GM18517 (cell line): Measurements from ENCODE around the gene RAB34.

ENCODE experiments used
- ATAC-seq: cut with Tn5 transposase; IDR thresholded peaks from one replicate; pipeline ENCODE4 v1.9.1; 2021; ENCODE audit warnings: mild to moderate bottlenecking, moderate library complexity; ENCODE audit not compliant: unreplicated experiment

Gene RAB34, protein sequence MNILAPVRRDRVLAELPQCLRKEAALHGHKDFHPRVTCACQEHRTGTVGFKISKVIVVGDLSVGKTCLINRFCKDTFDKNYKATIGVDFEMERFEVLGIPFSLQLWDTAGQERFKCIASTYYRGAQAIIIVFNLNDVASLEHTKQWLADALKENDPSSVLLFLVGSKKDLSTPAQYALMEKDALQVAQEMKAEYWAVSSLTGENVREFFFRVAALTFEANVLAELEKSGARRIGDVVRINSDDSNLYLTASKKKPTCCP

DNA sequence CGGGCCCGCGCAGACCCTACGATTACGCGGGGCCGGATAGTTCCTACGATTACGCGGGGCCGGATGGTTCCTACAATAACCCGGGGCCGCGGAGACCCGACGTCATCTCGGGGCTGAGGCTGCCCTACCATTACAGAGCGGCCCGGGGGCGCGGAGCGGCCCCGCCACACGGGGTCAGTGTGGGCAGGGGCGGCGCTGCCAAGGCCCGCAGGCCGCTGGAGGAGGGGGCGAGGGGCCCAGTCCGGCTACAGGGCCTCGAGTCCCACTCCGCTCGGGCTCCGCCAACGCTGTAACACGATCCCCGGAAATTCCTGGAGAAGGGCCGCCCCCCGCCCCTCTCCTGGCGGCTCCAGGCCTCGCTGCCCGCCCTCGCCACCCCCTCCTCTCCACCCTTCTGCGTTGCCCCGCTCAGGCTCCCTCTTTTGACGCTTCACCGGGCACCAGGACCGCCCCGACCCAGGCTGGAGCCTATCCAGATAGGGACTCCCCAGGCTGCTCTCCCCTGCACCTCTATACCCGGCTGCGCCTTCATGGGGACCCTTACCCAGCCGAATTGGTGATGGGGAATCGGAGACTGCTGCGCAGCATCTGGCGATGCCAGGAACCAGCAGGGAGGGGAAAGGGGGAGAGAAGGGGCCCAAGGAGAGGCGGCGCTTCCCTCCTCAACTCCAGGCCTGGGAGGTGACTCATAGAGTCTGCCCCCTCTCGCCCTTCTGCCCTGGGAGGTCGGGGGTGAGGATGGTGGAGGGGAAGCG, at the start of gene RAB34:
Gene RAB34, minus strand, starts transcription at position 291 of the 755 bp plus-strand sequence. CDS start 602 bp downstream, outside the sequence.
- ATAC-seq: no peak

DNA sequence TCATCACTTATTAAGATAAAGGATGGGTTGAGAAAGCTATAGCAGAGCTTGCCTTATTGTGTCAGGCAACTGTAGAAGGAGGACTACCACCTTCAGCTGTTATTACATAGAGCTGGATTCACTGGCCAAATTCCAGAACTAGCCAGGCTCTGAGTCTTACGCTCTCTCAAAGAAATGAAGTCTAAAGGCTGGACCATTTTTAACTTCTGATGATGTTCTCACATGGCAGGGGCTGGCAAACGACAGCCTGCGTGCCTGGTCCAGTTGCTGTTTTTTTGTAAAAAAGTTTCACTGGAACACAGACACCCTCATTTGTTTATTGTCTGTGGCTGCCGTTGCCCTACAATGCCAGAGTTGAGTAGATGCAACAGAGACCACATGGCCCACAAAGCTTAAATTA, 47.4 kb upstream of the RAB34 start:
- no peak for ATAC-seq

- peak; percentile 42 for ATAC-seq
Measured at GRCh38 chr17:28763804-28764266, 46.2 kb upstream of the RAB34 start.

DNA sequence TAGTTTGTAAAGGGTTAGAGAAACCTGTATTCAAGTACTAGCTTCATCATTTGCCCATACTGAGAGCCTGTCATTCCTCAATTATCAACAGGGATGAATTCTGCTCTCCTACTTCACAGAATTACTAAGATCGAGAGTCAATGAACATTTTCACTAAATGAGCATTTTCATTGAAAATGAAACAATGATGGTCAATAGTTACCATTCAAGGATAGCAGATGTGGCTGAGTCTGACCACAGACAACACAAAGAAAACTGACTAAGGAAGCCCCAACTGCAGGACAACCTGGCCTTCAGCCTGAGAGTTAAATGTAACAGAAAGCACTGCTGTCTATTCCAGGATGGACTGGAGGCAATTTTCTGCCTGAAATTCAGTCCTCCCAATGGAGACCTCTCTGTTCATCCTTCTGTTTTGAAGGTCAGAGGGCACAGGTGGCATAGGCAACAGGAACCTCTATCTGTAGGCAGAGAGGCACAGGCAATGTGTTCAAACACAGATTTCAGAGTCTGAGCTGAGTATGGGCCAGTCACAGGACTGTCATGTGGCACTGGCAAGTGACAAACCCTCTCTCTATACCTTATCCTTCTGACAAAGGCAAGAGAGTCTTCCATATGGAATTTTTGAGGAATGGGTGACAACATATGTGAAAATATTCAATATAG, 45.6 kb upstream of the RAB34 start:
- ATAC-seq: peak; percentile 55

DNA sequence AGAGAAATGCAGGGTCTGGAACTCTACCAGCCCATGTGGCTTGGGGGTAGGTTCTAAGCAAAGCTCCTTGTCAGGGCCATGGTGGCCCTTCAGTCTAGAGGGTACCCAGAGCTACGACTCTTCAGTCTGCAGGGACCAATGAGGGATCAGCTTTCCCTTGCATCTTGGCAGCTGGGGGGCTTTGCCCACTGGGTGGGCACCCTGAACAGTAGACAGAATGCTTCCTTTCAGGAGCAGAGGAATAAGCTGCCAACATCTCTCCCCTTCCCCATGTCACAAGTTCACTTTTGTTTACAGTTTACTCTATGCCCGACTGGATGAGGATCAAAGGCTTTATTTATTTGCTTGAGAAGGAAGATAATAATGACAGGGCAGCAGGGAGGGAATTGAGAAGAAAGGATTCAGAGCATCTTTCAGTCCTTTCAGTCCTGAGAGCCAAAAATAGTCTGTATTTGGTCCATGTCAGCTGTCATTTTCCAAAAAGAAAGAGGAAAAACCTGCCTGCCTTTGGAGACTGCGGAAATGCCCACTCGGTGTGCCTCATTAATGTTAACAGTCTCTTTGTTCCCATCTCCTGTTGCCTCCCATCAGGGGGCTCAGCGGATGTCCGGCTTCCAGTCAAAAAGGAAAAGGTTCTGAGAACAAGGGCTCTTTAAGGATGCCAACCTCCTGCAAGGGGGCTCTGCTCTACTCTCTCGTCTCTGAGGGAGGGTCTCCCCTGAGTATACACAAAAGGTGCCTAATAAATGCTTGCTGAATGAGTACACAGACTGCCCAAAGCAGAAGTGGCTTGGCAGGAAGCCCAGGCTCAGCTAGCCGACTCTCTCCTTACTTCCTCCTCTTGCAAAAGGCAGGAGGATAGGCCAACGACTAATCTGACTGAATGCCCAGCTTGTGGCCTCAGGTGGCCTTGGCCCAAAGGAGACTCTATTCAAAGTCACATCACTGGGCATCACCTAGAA, 43.2 kb upstream of the RAB34 start:
- ATAC-seq: no peak

- ATAC-seq: no peak
Measured at GRCh38 chr17:28759256-28759865, 41.7 kb upstream of the RAB34 start.

DNA sequence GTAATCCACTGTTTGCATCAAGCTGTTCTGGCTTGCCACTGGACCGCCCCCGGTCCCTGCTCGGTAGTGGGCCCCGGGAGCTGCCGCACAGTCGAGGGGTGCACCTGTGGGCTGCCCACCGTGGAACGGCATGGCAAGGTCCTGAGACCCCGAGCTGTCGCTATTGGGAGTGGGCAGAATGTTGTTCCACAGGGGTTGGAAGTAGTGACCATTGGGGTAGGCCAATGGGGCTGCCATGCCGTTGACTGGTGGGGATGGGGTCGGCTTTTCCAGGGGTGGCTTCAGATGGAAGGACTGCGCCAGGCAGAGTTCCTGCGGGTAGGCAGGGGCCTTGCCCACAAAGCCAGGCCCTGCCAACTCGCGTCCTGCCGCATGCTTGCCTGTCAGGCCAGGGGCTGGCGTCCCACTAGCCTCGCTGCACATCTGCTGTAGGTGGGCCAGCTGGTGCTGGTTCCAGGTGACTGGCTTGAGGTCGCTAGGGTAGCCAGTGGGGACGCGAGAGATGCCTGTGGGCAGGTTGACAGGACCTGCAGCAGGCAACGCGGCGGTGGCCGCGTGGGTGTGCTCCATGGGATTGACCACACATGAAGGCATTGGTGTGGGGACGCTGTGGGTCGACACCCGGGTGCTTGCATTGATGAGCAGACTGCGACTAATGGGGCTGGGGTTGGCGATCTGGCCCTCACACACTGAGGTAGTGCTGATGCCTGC, 40.9 kb upstream of the RAB34 start:
- ATAC-seq: no peak

- no peak for ATAC-seq
Measured at GRCh38 chr17:28756049-28756804, 38.6 kb upstream of the RAB34 start.

- ATAC-seq: no peak
Measured at GRCh38 chr17:28755486-28755885, 37.8 kb upstream of the RAB34 start.

GRCh38 chr17:28751600-28752366, 34.1 kb upstream of the RAB34 start:
- no peak for ATAC-seq

DNA sequence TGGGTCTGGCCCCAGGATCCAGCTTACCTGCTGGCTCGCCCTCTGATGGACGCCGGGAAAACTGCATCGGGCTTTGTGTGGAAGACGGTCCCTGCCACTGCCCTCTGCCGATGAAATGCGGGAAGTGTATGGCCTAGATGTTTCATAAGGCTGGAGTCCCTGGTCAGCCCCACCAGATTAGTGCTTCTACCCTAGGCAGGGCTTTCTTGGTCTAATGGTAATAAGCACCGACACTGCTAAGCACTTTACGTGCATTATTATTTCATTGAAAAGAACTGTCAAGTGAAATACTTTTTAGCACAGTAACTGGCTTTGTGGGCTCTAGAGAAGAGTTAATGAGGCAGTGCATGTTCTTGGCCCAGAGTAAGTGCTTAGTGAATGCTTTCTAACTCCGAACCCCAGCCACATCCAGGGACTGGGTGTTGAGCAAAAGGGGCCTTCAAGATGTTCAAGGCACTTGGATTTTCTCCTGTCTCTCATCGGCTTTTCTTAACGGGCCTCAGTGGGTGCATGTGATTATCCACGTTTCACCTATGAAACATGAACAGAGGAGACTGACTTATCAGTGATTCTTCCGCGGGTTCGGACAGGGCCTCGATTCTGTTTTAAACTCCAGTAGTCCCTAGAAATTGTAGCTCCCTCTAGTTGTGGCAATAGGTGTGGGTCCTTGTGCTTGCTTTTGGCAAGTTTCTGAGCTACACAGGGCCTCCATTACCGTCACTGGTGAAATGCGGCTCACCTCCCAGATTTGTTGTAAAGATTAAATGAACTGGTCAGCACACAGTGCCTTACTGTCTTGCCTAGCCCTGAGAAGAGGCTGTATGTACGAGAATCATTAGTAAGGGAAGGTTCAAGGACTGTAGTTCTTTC, 32.7 kb upstream of the RAB34 start:
- peak; percentile 67 for ATAC-seq

DNA sequence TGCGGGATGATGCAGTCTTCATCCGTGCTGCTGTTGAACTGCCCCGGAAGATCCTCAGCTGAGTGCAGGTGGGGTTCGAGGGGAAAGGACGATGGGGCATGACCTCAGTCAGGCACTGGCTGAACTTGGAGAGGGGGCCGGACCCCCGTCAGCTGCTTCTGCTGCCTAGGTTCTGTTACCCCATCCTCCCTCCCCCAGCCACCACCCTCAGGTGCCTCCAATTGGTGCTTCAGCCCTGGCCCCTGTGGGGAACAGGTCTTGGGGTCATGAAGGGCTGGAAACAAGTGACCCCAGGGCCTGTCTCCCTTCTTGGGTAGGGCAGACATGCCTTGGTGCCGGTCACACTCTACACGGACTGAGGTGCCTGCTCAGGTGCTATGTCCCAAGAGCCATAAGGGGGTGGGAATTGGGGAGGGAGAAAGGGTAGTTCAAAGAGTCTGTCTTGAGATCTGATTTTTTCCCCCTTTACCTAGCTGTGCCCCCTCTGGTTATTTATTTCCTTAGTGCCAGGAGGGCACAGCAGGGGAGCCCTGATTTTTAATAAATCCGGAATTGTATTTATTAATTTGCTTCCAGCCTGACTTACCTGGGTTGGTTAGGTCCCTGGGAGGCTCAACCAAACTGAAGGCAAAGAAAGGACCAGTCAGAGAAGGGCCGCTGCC, 32.0 kb upstream of the RAB34 start:
- no peak for ATAC-seq

- no peak for ATAC-seq
Measured at GRCh38 chr17:28748852-28749515, 31.3 kb upstream of the RAB34 start.

DNA sequence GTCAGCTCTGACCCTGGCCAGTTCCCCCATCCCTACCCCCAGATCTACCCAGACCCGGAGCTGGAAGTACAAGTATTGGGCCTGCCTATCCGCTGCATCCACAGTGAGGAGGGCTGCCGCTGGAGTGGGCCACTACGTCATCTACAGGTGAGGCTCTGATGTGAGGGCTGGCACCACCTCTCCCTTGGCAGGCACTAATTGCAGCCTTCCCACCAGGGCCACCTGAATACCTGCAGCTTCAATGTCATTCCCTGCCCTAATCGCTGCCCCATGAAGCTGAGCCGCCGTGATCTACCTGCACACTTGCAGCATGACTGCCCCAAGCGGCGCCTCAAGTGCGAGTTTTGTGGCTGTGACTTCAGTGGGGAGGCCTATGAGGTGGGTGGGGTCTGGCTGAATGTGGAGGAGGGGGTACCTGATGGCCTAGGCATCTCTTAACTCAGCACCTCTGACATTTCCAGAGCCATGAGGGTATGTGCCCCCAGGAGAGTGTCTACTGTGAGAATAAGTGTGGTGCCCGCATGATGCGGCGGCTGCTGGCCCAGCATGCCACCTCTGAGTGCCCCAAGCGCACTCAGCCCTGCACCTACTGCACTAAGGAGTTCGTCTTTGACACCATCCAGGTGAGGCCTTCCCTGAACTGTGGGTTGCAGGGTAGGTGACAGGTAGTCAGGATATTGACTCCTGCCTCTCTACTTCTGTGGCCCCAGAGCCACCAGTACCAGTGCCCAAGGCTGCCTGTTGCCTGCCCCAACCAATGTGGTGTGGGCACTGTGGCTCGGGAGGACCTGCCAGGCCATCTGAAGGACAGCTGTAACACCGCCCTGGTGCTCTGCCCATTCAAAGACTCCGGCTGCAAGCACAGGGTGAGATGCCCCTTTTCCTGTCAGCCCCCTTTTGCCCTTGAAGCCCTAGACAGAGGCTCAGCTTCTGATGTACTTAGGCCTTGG, 30.4 kb upstream of the RAB34 start:
- ATAC-seq: no peak
